GM12873 (cell line): ENCODE results near the gene NUDT16.

Experiments
- CTCF ChIP-seq: IDR thresholded peaks from 2 replicates; pipeline ENCODE4 v1.5.1; 2012; ENCODE audit warnings: low read depth, mild to moderate bottlenecking, moderate library complexity, low read length, control low read depth; ENCODE audit not compliant: insufficient read depth; ENCODE audit errors: missing control alignments

NUDT16 gene

GRCh38 chr3:131390331-131390730 is 8.8 kb downstream of the NUDT16 start:
- no peak for TF ChIP-seq CTCF

GRCh38 chr3:131393051-131393450 is 11.5 kb downstream of the NUDT16 start:
- TF ChIP-seq CTCF = no peak

- no peak for TF ChIP-seq CTCF
Observed at GRCh38 chr3:131393868-131394267, 12.3 kb downstream of the NUDT16 start.

DNA sequence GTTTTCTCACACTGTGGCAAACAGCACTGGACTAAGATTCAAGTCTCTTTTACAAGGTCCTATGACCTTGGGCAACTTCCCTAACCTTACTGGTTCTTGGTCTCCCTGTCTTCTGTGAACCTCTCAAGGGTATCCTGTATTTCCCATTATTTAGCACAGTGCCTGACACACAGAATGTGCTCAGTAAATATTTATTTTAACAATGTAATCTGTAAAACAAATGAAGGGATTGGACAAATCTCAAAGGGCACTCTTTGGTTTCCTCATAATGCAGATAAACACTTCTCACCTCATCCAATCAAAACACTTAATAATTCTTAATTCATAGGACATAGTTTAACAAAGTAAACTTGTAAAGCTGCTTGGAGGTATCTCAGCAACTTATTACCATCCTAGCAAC is 12.8 kb downstream of the NUDT16 start:
- TF ChIP-seq CTCF = no peak

GRCh38 chr3:131396170-131396569 is 14.6 kb downstream of the NUDT16 start:
- TF ChIP-seq CTCF = no peak

DNA sequence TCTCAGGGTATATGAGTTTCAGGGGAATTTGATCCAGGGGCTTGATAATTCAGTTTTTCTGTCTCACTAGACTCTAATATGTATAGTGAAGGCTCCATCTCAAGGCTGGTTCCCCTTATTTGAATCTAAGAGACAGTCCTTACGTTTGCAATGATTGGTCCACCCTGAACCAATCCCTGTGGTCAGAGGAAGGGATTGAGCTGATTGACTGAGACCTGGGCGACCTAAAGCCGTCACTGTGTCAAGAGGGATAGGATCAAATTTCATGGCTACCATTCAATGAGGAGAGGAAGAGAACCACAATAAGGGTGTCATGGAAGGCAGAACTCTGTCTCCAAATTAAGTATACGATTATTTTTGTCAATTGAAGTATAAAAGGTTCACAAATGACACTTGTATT is 16.3 kb downstream of the NUDT16 start:
- no peak for TF ChIP-seq CTCF

DNA sequence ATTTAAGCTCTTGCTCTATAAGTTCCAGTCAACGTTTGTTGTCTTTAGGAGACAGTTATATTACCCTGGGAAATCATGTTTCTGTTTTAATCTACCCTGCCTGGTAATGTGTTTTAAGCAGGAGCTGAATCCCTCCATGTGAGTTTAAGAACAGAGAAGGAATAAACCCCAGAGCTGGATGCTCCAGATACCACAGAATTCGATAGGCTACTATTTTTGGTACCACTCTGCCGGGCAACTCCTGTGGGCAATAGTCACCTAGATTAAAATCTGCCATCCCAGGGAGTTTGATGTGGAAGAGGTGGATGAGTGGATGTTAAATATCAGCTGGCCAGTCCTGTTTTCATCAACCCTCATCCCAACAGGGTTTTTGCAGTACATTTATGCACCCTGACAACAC is 20.4 kb downstream of the NUDT16 start:
- TF ChIP-seq CTCF = no peak
